GM19463 (cell line): ENCODE results near the gene CLDN6.
A peak's percentile ranks its signal among the peaks of the same experiment; 100 is the strongest.

Experiments
- ATAC-seq: cut with Tn5 transposase; IDR thresholded peaks from one replicate; pipeline ENCODE4 v1.9.1; 2021; ENCODE audit warnings: mild to moderate bottlenecking, moderate library complexity; ENCODE audit not compliant: unreplicated experiment

Gene CLDN6

DNA sequence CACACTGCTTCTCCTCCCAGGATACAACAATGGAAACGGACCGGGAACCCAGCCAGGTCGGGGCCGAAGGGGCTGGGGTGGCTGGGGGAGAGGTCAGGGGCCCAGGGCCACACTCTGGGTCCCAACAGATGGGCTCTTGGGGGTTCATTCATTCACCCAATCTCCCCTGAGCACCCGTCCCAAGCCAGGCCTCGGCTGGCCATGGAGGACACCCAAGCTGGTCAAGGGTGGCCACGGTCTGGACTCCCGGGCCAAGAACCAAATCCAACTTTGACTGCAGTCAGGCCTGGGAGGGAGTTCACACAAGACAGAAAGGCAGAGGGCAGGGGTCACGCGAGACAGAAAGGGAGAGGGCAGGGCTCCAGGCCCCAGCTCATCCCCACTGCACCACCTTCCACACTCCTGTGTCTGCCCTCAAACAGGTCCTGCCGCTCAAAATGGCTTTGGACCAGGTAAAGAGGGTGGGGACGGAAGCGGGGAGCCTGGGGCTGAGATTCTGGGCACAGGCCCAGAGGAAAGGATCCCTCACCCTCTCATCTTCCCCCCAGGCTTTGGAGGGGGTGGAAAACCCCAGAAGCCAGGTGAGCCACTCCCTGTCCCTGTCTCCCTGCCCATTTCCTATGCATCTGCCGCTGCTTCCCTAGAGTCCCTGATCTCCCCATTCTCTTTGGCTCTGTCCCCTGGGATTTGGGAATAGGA lies 25.5 kb downstream of the CLDN6 start:
- ATAC-seq: no peak

DNA sequence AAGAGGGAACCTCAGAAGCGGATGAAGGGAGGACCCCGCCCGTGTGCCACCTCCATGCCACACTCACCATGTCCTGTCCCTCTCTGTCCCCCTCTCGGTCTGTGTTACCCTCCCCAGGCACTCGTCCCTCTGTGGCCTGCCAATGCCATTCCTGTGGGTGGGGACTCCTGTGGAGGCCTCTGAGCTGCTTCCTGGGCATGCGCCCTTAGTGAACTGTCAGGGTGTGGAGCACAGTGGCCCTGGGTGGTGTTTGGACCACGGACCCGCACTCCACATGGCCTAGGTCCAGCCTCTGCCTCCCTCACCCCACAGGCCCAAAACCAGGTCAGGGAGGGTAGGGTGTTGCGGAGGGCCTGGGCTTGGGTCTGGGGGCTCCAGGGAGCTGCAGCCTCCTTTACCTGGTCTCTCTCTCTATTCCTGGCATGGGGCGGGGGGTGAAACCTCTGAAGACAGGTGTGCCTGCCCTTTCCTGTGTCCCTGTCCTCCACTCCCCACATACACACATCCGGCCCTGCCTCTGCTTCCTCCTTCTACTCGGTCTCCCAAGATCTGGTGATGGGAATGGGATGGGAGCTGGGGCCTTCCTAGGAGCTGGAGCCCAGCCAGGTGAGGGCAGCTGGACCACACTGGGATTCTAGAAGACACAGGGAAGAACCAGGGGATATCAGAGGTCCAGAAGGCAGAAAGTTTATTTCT lies 26.3 kb downstream of the CLDN6 start:
- no peak for ATAC-seq

DNA sequence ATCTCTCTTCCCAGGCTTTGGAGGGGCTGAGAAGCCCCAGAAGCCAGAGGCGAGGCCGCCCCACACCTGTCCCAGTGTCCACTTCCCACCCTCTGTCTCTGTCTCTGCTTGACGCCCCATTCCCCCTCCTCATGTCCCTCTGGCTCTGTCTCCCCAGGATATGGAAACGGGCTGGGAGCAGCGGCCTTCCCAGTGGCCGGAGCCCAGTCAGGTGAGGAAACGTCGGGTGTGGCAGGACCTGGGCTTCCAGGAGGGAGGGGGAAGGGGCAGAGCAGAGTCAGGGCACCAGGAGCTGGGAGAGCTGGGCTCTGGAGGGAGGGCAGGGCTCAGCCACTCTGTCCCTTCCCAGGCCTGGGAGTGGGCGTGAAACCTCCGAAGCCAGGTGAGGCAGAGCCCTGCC lies 27.1 kb downstream of the CLDN6 start:
- no peak for ATAC-seq

DNA sequence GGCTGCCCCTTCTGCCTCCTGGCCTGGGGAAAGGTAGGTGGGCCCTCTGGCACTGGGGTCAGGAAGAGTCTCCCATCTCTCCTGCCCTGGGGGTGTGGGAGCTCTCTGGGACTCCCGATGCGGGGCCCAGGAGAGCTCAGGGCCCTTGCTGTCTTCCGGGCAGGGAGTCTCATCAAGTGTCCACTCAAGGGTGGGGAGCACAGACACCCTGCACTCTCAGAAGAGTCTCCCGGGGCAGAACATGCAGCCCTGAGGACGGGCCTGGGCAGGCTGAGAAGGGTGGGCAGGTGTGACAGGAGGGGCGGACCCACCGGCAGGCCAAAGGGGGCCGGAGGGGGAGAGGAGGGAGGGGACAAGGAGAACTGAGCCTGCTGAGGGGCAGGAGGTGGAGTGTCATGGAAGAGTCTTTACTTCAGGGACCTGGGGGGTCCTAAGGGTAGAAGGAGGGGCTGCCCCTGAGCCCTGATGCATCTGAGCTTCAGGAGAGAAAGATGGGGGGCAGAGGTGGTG lies 29.3 kb downstream of the CLDN6 start:
- no peak for ATAC-seq

DNA sequence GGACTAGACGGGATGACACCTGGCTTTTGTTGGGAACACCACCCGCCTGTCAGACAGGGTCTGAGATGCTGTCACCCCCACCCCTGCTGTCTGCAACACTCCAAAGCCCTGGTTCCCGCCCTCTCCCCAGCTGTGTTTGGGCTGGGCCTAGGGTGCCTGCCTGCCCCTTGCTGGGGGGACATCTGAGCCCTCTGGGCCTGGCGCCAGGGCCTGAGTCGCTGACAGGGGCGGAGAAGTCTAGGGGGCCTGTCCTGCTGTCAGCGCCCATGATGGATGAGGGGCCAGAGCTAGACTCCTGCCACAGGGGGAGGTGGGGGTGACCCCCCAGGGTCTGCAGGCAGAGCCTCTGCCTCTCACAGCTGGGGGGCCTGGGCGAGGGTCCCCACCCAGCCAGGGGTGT lies 30.1 kb downstream of the CLDN6 start:
- no peak for ATAC-seq

DNA sequence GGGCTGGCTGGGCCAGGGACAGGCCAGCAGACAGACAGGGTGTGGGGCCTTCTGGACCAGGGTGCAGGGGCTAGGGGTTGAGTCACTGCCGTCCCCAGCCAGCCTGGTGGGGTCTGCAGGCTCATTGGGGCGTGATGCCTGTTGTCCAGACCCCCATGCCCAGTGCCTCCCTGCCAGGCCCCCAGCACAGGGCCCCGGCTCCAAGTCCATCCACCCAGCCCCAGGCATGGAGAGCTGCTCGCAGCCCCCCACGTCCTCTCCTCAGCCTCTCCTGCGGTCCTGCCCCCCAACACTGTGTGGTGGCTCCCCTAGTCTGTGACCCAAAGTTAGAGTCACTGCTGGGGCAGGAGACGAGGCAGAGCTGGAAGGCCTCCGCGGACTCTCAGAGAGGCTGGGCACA lies 30.7 kb downstream of the CLDN6 start:
- no peak for ATAC-seq

DNA sequence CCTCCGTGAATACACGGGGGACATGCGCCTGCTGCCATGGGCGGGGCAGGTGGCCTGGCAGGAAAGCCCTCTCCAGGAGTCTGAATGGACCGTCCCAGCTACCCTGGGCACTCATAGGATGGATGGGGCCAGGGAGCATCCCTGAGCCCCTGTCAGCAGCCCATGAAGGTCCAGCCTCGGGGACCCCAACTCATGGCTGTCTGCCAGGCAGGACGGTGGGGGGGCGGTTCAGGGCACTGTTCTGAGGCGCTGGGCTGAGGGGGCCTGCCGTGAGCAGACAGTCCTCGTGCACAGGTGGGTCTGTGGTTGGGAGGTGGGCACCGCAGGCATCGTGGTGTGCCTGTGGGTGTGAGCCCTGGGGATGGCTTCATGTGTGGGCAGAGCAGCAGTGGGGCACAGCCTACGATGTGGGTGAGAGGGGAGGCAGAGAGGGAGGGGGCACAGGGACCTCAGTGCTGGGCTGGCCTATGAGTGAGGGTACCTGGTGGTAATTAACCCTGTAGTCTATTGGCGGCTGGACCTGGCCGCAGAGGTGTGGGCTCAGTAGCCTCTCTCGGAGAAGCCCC lies 31.3 kb downstream of the CLDN6 start:
- no peak for ATAC-seq

DNA sequence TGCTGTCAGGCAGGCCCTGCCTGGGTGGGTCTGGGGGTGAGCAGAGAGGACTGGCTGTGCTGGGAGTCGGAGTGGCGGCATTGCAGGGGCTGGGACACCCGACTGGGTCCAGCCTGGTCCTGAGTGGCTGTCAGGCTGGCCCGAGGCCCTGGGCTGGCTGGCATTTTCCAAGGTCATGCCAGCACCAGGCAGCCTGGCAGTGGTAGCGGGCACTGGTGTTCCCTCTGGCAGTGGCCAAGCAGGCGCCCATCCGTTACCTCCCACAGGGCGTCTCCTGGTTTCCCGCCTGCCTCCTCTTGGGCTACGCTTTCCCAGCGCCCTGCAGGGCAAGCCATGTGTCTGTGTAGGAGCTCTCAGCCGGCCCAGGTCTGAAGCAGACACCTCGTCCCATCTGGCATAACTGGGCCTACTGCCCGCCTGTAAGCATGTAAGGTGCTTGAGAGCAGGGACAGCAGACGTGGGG lies 32.1 kb downstream of the CLDN6 start:
- ATAC-seq: no peak

DNA sequence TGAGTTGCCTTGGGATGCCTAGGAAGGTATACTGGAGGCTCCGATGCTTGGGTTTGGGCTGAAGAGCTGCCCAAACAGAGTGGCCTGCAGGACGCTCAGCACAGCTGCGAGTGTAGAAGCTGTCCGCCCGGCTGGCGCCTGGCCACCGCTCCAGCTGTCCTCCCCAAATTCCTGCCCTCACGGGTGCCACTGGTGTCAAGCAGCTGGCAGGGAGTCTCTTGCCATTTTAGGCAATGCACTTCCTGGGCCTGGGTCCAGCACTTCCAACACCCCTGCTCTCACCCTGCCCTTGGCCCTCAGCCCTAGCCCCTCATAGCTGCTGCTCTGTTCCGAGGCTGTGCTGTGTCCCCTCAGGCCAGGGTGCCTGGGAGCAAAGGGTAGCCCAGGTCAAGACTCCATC lies 32.5 kb downstream of the CLDN6 start:
- no peak for ATAC-seq

DNA sequence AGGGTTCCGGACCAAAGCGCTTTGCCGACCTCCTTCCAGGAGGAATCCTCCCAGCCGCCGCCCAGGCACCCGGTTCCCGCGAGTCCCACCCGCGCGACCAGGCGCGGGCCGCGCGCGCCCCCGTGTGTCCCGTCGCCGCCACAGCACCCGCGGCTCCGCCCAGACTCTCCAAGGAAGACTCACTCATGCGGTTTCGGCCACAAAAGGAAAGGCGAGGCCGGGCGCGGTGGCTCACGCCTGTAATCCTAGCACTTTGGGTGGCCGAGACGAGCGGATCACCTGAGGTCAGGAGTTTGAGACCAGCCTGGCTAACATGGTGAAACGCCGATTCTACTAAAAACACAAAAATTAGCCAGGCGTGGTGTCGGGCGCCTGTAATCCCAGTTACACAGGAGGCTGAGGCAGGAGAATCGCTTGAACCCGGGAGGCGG lies 34.3 kb downstream of the CLDN6 start:
- ATAC-seq: no peak

DNA sequence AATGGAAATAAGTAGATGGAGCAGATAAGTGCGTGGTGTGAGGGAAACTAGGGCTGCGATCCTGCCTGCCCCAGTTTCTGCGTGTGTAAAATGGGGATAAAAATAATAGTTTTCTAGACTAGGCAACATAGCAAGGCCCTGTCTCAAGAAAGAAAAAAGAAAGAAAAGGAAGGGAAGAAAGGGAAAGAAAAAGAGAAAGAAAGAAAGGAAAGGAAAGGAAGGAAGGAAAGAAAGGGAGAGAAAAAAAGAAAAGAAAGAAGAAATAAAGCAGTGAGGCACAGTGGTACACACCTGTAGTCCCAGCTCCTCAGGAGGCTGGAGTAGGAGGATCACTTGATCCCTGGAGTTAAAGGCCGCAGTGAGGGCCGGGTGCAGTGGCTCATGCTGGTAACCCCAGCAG lies 35.6 kb downstream of the CLDN6 start:
- ATAC-seq: no peak

DNA sequence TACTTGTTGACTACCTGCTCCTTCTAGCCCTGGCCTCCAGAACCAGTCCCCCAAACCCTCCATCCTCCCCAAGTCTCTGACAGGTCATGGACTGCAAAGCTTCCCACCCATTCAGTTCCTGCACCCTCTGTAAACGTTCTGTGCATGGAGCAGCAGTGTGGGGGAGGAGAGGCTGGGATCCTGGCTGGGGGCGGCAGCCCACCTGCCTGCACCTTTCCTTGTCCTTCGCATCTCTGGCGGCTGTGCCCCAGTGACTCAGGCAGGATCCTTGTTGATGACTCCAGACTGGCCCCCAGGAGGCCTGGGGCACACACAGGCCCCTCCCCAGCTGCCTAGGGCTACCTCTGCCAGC lies 36.1 kb downstream of the CLDN6 start:
- no peak for ATAC-seq

DNA sequence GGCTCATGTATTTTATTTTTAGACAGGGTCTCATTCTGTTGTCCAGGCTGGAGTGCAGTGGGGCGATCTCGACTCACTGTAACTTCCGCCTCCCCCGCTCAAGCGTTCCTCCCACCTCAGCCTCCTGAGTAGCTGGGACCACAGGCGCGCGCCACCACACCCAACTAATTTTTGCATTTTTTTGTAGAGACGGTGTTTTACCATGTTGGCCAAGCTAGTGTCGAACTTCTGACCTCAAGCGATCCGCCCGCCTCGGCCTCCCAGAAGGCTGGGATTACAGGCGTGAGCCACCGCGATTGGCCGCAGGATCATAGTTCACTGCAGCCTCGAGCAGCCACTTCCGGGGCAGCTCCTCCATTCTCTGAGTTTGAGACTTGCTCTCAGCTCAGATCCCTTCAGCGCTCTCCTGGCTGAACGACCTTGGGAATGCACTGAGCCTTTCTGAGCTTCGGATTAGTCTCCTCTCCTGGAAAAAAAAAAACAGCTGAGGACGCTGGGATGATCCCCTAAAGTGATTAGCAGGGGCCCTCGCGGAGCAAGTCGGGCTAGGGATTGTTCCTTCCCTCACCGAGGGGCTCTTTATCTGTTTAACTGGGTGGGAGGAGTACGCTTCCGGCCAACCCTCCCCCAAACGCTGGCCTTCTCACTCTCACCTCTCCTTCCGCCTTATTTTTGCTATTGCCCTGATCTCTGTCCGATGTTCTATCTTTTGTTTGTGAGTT lies 36.6 kb downstream of the CLDN6 start:
- ATAC-seq: no peak

DNA sequence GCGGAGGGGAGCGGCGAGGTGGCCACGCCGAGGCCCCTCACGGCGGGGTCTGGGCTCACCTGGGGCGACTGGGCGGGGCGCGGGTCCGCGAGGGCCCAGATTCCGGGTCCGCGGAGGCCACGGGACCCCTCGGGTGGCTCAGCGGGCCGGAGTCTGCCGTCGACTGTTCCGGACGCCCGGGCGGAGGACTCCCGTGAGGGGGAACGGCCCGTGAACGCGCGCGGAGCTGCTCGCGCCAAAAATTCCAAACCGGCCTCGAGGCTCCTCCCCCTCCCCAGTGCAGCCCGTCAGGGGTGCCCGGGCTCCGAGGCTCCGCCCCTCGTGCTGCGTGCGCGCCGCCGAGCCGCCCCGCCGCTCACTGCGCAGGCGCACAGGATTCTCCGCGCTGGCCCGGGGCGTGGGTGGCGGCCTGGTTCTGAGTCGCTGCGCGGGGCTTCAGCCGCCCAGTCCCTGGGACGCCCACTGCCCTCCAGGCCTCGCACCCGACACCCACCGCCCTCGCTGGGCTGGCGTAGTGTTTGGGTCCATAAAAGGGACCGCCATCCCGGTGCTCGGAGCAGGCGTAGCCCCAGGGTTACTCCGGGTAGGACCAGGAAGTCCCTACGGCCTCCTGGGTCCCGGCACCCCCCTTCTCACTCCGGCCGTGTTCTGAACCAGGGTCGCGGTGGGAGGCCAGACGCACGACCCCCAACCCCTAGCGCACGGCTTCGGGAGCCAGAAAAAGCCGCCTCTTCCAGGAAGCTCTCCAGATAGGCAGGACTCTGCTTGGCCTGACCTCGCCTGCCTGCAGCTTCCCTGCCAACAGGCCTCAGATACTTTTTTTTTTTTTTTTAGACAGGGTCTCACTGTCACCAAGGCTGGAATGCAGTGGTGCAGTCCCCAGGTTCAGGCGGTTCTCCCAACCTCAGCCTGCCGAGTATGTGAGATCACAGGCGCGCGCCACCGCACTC lies 37.5 kb downstream of the CLDN6 start, which contains the start of gene PKMYT1:
Gene PKMYT1 (minus strand): TSS at position 220 of the 950 bp plus-strand sequence. CDS start 789 bp downstream, outside the sequence.
- ATAC-seq: peak; percentile 72

DNA sequence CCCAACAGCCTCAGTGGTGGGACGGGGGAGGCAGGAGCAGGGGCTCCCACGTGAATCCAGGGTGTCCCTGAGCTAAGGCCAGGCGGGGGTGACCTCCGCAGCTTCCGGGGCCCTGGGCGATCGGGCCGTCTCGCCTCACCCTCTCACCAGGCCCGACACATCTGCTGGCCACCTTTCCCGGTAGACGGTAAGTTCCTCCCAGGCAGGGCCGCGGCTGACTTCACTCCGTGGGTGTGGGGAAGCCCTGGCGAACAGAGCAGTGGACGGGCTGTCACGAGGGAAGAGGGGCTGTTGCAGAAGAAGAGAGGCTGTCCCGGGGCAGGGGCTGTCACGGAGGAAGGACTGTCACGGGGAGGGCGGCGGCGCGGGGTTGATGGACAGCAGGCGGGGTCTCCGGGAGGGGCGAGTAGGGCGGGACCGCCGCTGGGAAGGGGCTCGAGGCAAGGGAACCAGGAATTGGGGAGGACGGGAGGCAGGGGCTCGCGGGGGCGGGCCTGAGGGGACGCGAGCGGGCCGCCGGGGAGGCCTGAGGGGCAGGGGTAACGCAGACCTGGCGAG lies 38.2 kb downstream of the CLDN6 start:
- no peak for ATAC-seq

DNA sequence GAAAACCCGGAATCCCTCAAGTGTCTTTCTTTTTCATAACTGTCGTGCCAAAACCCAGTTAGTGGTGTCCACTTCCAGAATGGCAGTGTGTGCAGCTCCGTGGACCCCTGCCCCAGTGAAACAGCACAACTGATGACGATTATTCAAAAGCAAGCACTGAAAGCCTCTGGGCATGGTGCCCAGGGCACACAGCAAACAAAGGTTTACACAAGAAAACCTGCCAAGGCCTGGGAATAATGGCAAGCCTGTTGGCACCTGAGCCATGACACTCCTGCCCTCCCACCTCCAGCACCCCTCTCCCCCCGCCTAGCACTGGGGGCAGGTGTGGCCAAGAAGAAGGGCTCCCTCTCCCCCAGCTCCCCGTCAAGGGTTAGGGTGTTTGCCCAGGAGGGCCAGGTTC lies 40.5 kb downstream of the CLDN6 start:
- no peak for ATAC-seq

DNA sequence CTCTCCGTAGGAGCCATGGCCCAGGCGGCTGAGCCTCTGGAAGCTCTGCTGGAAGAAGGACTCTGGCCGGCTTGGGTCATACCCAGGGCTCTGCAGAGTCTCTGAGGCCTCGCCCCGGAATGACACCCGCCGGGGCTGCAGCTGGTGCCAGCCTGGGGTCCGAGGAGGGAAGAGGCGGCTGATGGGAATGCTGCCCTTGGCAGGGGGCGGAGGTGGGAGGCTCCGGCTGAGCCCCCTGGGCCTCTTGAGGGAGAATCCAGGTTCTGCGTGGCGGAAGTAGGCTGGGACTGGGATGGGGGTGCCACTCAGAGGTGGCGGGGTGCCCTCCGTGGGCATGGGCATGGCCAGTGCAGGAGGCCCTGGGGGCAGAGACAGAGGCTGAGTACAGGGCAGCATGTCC lies 41.3 kb downstream of the CLDN6 start:
- no peak for ATAC-seq

DNA sequence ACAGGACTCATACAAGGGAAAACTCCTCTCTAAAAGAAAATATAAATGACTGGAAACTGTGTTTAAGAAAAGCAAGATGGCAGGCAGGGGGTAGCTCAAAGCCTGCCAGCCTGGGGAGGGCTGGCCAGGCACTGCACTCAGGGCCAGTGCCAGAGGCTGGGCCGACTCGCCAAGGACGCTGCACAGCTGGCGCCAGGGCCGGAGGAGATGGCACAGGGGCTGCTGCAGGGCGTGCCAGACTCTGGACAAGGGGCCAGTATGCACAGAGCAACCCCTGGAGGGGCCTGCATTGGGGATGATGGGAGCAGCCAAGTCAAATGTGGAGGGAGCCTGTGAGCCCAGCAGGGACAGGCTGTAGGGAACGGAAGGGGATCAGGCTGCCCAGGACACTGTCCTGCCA lies 41.8 kb downstream of the CLDN6 start:
- ATAC-seq: no peak

DNA sequence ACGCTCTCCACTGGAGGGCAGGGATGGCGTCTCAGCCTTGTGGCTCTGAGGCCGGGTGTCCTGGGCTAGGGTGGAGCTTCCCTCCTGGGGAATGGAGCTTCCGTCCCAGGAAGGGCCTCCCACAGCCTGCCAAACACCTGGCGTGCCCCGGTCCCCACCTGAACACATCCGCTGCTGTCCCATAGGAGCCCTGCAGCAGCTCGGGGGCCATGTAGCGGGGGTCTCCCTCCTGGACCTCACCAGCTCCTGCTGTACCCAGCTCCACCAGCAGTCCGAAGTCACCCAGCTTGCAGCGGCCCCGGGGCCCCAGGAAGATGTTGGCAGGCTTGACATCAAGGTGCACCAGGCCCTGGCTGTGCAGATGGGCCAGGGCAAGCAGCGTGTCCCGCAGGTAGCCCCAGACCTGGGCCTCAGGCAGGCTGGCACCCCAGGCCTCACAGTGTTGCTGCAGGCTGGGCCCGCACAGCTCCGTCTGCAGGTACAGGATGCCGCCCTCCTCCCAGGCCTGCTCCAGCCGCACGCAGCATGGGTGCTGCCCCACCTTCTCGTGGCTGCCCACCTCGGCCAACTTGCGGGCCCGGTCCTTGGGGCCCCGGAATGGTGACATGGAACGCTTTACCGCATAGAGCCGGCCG lies 42.7 kb downstream of the CLDN6 start:
- no peak for ATAC-seq
